ENCODE results near the gene CPNE2. TPM values are rescaled to one million over a fixed set of nuclear protein-coding genes. Genes with fewer than 3 reads are reported as not detected.

CPNE2 gene
- total and polyA plus RNA-seq, 2 of the 8 experiments (the other 6 are each of a cell fraction or from before 2014, with no cell fraction given), result 10.6 to 39.5 TPM

DNA sequence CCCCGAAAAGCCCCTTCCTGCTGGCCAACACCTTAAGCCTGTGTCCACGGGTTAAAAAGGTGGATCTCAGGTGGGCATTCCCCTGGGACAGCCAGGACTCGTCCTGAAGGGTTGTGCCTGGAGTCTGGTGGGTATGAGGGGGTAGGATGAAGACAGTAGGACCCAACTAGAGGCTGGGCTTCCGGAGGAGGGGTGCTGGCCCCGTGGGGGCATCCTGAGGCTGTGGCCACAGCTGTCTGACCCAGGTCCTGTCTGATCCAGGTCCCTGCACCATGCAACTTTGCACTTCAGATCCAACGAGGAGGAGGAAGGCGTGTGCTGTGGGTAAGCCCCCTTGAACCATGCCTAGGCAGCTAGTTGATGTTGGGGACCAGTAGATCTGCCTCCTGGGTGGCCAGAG lies 37.6 kb upstream of the CPNE2 start:
- Histone ChIP-seq H2BK15ac (ENCODE audit: low read length) (0 out of 2 replicates have a peak overlapping the region, but pooled peaks have one; percentile 37), H3K4ac (replicated peaks; ENCODE audit: insufficient read length, low read depth, low read length) (no peak overlapping the region), H3K4me3 (ENCODE audit: extremely low read depth in 1 of 4, insufficient read depth in 2 of 4, low read depth in 3 of 4, low read length in 4 of 4) (no peak overlapping the region), H4K91ac (replicated peaks; ENCODE audit: insufficient read length, low read length) (no peak overlapping the region), H3K23ac (ENCODE audit: insufficient read length) (no peak overlapping the region), H2BK12ac (ENCODE audit: low read depth, low read length) (no peak overlapping the region), H4K8ac (ENCODE audit: extremely low read depth, insufficient read depth, low read length) (peak overlapping the region; percentile 57), H2BK120ac (replicated peaks; ENCODE audit: low read depth, low read length) (no peak overlapping the region), H3K56ac (replicated peaks; ENCODE audit: insufficient read length, low read depth, low read length) (no peak overlapping the region), H2AFZ (ENCODE audit: low read length) (no peak overlapping the region), H3K9me3 (ENCODE audit: insufficient read depth in 2 of 2, low read depth in 1 of 2, low read length in 1 of 2) (no peaks in the 10 kb centered on the region), H3K23me2 (ENCODE audit: low read depth, low read length) (peaks cover 3% of the 10 kb centered on the region; the same call in 1 of the 2 replicates), H3K9ac (replicated peaks in 1 of 4; ENCODE audit: extremely low read depth in 1 of 4, low read depth in 3 of 4, low read length in 3 of 4) (no peak overlapping the region), H3K36me3 (ENCODE audit: control insufficient read depth in 2 of 4, insufficient read depth in 4 of 4, low read length in 3 of 4) (no peaks in the 10 kb centered on the region), H3K79me1 (ENCODE audit: low read depth, low read length) (no peaks in the 10 kb centered on the region), H3K4me1 (replicated peaks in 1 of 4; ENCODE audit: control insufficient read depth in 3 of 4, insufficient read depth in 4 of 4, low read length in 3 of 4) (peaks cover 0 to 6% (median 0%) of the 10 kb centered on the region in 4 experiments; a peak in 1 of 7 replicates), H3K27me3 (replicated peaks in 1 of 4; ENCODE audit: control insufficient read depth in 3 of 4, extremely low read depth in 1 of 4, insufficient read depth in 3 of 4, low read length in 3 of 4) (no peaks in the 10 kb centered on the region), H3K18ac (ENCODE audit: extremely low read depth, low read length) (no peak overlapping the region), H3K27ac (ENCODE audit: low read depth, low read length) (no peak overlapping the region), H3K4me2 (ENCODE audit: insufficient read depth in 1 of 2, low read depth in 2 of 2, low read length in 2 of 2) (no peak overlapping the region), H2BK5ac (ENCODE audit: low read depth, low read length) (no peak overlapping the region), H4K20me1 (replicated peaks in 1 of 2; ENCODE audit: control insufficient read depth in 1 of 2, insufficient read depth in 2 of 2, low read length in 2 of 2) (no peaks in the 10 kb centered on the region), H3K14ac (ENCODE audit: insufficient read length) (no peak overlapping the region), H2AK5ac (ENCODE audit: low read depth, low read length) (no peak overlapping the region), H2BK20ac (ENCODE audit: low read length) (0 out of 2 replicates have a peak overlapping the region, but pooled peaks have one; percentile 13), H4K5ac (ENCODE audit: insufficient read length, low read depth, low read length) (no peak overlapping the region), H3K79me2 (ENCODE audit: control insufficient read depth in 1 of 2, insufficient read depth in 2 of 2, low read length in 2 of 2) (no peaks in the 10 kb centered on the region)
- ChIA-PET POLR2A (ENCODE audit: partially characterized antibody) (no interaction called here), CTCF (ENCODE audit: partially characterized antibody) (interaction anchor here (1.4 to 1.9 kb wide), 2 partner anchors 9 to 89 kb away, joined by 3 to 12 read pairs; no protein-coding TSS in a partner anchor)
- no peak for DNase-seq (ENCODE audit: low read depth in 1 of 2, low spot score in 2 of 2)
- WGBS, 2 experiments (ENCODE audit: extremely low coverage in 1 of 2, insufficient coverage in 1 of 2, insufficient read length in 1 of 2, insufficient replicate concordance in 2 of 2, low coverage in 1 of 2, low lambda C conversion rate in 2 of 2, missing lambda C conversion rate in 1 of 2), result 88% methylated on average over 7 of the region's 7 CpGs; no CpG with 5 or more reads in 1 of the 2 experiments
- FAIRE-seq, result no peak
- TF ChIP-seq POLR2AphosphoS5 (IDR thresholded peaks at IDR 0.05; ENCODE audit: low read depth, low read length) (no peak), PHF8 (conservative IDR thresholded peaks at IDR 0.05; ENCODE audit: low read depth, low read length) (no peak), SRF (IDR thresholded peaks at IDR 0.05; ENCODE audit: low read depth, low read length) (no peak), BRCA1 (IDR thresholded peaks at IDR 0.05; ENCODE audit: low read depth, low read length) (no peak), BACH1 (IDR thresholded peaks at IDR 0.05; ENCODE audit: low read length) (no peak), ZNF274 (IDR thresholded peaks at IDR 0.05; ENCODE audit: borderline replicate concordance, extremely low read depth, low read length) (no peak), POU5F1 (IDR thresholded peaks at IDR 0.05; ENCODE audit: low read depth, low read length) (no peak), HDAC6 (IDR thresholded peaks at IDR 0.05; ENCODE audit: low read depth, low read length) (no peak), CEBPB (IDR thresholded peaks at IDR 0.05; ENCODE audit: low read depth, low read length) (no peak)
- TF ChIP-seq, protein P1, sequence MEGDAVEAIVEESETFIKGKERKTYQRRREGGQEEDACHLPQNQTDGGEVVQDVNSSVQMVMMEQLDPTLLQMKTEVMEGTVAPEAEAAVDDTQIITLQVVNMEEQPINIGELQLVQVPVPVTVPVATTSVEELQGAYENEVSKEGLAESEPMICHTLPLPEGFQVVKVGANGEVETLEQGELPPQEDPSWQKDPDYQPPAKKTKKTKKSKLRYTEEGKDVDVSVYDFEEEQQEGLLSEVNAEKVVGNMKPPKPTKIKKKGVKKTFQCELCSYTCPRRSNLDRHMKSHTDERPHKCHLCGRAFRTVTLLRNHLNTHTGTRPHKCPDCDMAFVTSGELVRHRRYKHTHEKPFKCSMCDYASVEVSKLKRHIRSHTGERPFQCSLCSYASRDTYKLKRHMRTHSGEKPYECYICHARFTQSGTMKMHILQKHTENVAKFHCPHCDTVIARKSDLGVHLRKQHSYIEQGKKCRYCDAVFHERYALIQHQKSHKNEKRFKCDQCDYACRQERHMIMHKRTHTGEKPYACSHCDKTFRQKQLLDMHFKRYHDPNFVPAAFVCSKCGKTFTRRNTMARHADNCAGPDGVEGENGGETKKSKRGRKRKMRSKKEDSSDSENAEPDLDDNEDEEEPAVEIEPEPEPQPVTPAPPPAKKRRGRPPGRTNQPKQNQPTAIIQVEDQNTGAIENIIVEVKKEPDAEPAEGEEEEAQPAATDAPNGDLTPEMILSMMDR (IDR thresholded peaks at IDR 0.05; ENCODE audit: control extremely low read depth in 1 of 3, insufficient read depth in 1 of 3, low read depth in 1 of 3, low read length in 3 of 3), result no peak
- TF ChIP-seq, protein P2, sequence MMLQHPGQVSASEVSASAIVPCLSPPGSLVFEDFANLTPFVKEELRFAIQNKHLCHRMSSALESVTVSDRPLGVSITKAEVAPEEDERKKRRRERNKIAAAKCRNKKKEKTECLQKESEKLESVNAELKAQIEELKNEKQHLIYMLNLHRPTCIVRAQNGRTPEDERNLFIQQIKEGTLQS (IDR thresholded peaks at IDR 0.05; ENCODE audit: insufficient read depth, low read depth, low read length), result no peak
